Measurements from ENCODE around the gene RNF149.
A peak's percentile ranks its signal among the peaks of the same experiment; 100 is the strongest.

The RNF149 gene

GRCh38 chr2:101297383-101297782 lies 11.1 kb downstream of the RNF149 start:
- H3K36me3 Mint-ChIP-seq (ENCODE audit: low read depth) = peaks cover 14% of the 10 kb centered on the region
- H3K4me1 Mint-ChIP-seq = peaks cover 24% of the 10 kb centered on the region
- TF ChIP-seq CTCF (IDR thresholded peaks at IDR 0.05; ENCODE audit: unreplicated experiment in 3 of 3) = no peak
- H3K27me3 Mint-ChIP-seq (ENCODE audit: low read depth) = no peaks in the 10 kb centered on the region
- H3K4me3 Mint-ChIP-seq = no peak overlapping the region
- no peaks in the 10 kb centered on the region for H3K9me3 Mint-ChIP-seq
- H3K27ac Mint-ChIP-seq = no peak overlapping the region

DNA sequence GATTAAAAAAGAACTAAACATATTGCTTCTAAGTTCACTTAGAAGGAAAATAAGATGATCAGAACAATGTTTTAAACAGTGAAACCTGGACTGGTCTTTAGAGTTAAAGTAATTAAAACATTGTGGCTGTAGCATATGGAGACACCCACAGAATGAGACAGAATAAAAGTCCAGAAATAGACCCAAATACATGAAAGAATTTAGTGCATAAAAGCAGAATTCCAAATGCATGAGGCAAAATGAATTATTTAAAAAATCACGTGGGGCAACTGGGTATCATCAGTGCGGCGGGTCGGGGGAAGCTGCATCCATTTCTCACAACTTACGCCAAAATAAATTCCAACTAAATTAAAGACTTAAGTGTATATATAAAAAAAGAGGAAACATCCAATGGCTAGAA lies 12.1 kb downstream of the RNF149 start:
- TF ChIP-seq CTCF (IDR thresholded peaks at IDR 0.05; ENCODE audit: unreplicated experiment in 3 of 3) = no peak

DNA sequence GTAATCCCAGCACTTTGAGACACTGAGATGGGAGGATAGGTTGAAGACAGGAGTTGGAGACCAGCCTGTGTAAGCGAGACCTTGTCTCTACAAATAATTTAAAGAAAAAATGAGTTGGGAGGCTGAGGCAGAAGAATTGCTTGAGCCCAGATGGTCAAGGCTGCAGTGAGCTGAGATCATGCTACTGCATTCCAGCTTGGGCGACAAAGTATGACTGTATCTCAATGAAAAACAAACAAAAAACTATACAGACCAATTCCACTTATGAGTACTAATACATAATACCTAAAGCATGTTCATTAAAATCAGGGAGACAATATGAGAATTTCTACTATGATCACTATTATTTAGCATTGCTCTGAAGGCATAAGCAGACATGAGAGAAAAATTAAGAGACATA lies 12.6 kb downstream of the RNF149 start:
- peaks cover 21% of the 10 kb centered on the region for H3K4me1 Mint-ChIP-seq
- peaks cover 14% of the 10 kb centered on the region for H3K36me3 Mint-ChIP-seq (ENCODE audit: low read depth)
- no peaks in the 10 kb centered on the region for H3K27me3 Mint-ChIP-seq (ENCODE audit: low read depth)
- no peak for TF ChIP-seq CTCF (IDR thresholded peaks at IDR 0.05; ENCODE audit: unreplicated experiment in 3 of 3)
- no peaks in the 10 kb centered on the region for H3K9me3 Mint-ChIP-seq
- H3K4me3 Mint-ChIP-seq = no peak overlapping the region
- H3K27ac Mint-ChIP-seq = no peak overlapping the region

More for the DNA sequence above, 12.1 kb downstream of the RNF149 start:
- Mint-ChIP-seq H3K4me3 (no peak overlapping the region), H3K36me3 (ENCODE audit: low read depth) (peaks cover 14% of the 10 kb centered on the region), H3K27me3 (ENCODE audit: low read depth) (no peaks in the 10 kb centered on the region), H3K4me1 (peaks cover 24% of the 10 kb centered on the region), H3K9me3 (no peaks in the 10 kb centered on the region), H3K27ac (no peak overlapping the region)

DNA sequence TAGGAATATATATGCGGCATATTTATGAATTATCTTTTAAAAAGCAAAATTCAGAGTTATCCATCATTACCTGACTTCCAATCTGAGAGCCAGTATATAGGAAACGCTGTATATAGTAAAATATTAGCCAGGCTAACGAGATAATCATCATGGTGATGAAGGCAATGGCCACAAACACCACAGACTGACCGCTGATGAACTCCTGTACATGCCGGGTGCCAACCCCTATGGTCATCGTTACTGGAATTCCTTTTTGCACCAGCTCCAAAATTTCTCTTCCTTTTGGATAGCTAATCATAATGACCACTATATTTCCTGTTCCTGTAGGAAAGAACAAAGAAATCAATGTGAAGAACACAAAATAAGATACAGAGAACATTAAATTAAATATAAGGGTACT lies 13.6 kb downstream of the RNF149 start:
- peaks cover 15% of the 10 kb centered on the region for H3K4me1 Mint-ChIP-seq
- no peak for TF ChIP-seq CTCF (IDR thresholded peaks at IDR 0.05; ENCODE audit: unreplicated experiment in 3 of 3)
- H3K36me3 Mint-ChIP-seq (ENCODE audit: low read depth) = peaks cover 17% of the 10 kb centered on the region
- H3K27ac Mint-ChIP-seq = no peak overlapping the region
- H3K9me3 Mint-ChIP-seq = no peaks in the 10 kb centered on the region
- no peaks in the 10 kb centered on the region for H3K27me3 Mint-ChIP-seq (ENCODE audit: low read depth)
- H3K4me3 Mint-ChIP-seq = no peak overlapping the region

DNA sequence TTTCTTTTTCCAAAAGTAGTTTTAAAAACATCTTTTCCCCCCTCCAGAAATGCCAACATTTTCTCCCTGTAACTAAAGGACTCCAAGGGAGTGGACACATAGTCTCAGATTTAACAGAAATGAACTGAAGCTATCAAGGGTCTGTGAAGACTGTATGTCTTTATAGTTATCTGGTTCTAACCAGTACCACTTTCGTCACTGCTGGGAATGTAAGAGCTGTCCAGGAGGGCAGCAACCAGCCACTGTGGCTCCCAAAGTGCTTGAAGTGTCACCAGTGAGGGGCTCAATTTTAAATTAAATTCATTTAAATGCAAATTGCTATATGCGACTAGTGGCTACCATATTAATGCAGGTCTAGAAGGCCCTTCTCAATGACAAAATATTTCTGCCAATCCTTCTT lies 15.0 kb downstream of the RNF149 start:
- H3K4me3 Mint-ChIP-seq = no peak overlapping the region

More for the DNA sequence above, 15.0 kb downstream of the RNF149 start:
- Mint-ChIP-seq H3K36me3 (ENCODE audit: low read depth) (peaks cover 20% of the 10 kb centered on the region), H3K4me1 (peaks cover 9% of the 10 kb centered on the region), H3K27me3 (ENCODE audit: low read depth) (no peaks in the 10 kb centered on the region), H3K27ac (peak overlapping the region in 1 of 3 experiments; percentile 54), H3K9me3 (no peaks in the 10 kb centered on the region)
- no peak for TF ChIP-seq CTCF (IDR thresholded peaks at IDR 0.05; ENCODE audit: unreplicated experiment in 3 of 3)

Measured in nephron (organoid).